K562 (cell line): ENCODE measurements around the gene DESI1. TPM values are rescaled to one million over a fixed set of nuclear protein-coding genes. Genes with fewer than 3 reads are reported as not detected.

Experiments used
- ATAC-seq: fragments of 200-7000 bp; cut with Tn5 transposase; 3 replicates; pipeline ENCODE4 v1.9.1; 2020; ENCODE audit warnings: moderate library complexity
- BruUV-seq: library from RNA; stranded (reverse); fragments of 400-500 nt; replicated peaks from 2 replicates; lab custom pipeline; 2021; lab: Mats Ljungman, UMichigan
- CTCF ChIA-PET: fragments of 300-600 bp; formaldehyde crosslinking; extraction: SDS; loops from one replicate; lab custom pipeline; 2021; ENCODE audit warnings: low intra/inter-chr PET ratio; lab: Yijun Ruan, JAX
- POLR2A ChIA-PET: fragments of 300-600, 350-650 bp; sonication (Branson Sonifier 250); formaldehyde crosslinking; extraction: SDS; loops from one replicate; lab custom pipeline; 2021; ENCODE audit warnings: antibody characterized with exemption, inconsistent platforms; lab: Yijun Ruan, JAX
- DNase-seq, 4 experiments: peaks; one replicate each; pipeline versions ENCODE4 v3.0.0 to v3.0.0-alpha.2; 2011 to 2018; ENCODE audit warnings: low spot score in 3 of 4, mixed read lengths in 3 of 4; ENCODE audit errors: extremely low read depth in 1 of 4
- FAIRE-seq: peaks from 2 replicates; lab custom pipeline; 2011; peaks lifted over from hg19 to GRCh38; lab: Jason Lieb, UNC
- H2AFZ ChIP-seq: 2 replicates; pipeline ENCODE4 v1.6.0; 2011; ENCODE audit warnings: low read depth, low read length, control low read depth, inconsistent platforms
- H3K27ac ChIP-seq: fragments of 200-600 bp; 3 replicates; pipeline ENCODE4 v1.8.0; 2011; ENCODE audit warnings: low read depth, mild to moderate bottlenecking, control low read depth, inconsistent platforms, low read length, moderate library complexity, mixed read lengths; ENCODE audit errors: extremely low read depth
- H3K27me3 ChIP-seq, 2 experiments: fragments of 300-600 bp in 1 of 2; 2 replicates in 1 of 2; 3 replicates in 1 of 2; pipeline versions ENCODE4 v1.6.0 to v1.8.0; 2011; ENCODE audit warnings: inconsistent platforms in 2 of 2, low read length in 2 of 2, mild to moderate bottlenecking in 1 of 2, mixed read lengths in 1 of 2, moderate library complexity in 1 of 2; ENCODE audit not compliant: control insufficient read depth in 2 of 2, insufficient read depth in 2 of 2
- H3K36me3 ChIP-seq: fragments of 300-600 bp; 3 replicates; pipeline ENCODE4 v1.8.0; 2011; ENCODE audit warnings: mild to moderate bottlenecking, low read length, inconsistent platforms; ENCODE audit not compliant: control insufficient read depth, insufficient read depth
- H3K4me1 ChIP-seq, 2 experiments: fragments of 200-600 bp in 1 of 2; replicated peaks in 1 of 2; 2 replicates in 1 of 2; 3 replicates in 1 of 2; pipeline versions ENCODE4 v1.5.1 to v1.8.0; 2011; ENCODE audit warnings: inconsistent platforms in 2 of 2, low read length in 2 of 2, mild to moderate bottlenecking in 1 of 2, mixed read lengths in 1 of 2, moderate library complexity in 1 of 2; ENCODE audit not compliant: control insufficient read depth in 2 of 2, insufficient read depth in 2 of 2
- H3K4me2 ChIP-seq: 2 replicates; pipeline ENCODE4 v1.6.1; 2011; ENCODE audit warnings: low read length, control low read depth, inconsistent platforms, mixed read lengths; ENCODE audit not compliant: insufficient read depth
- H3K4me3 ChIP-seq: fragments of 200-600 bp; sonication (generic), shearing (Covaris generic); 2 replicates; pipeline ENCODE4 v1.5.1; 2016; ENCODE audit warnings: control low read depth, inconsistent platforms
- H3K79me2 ChIP-seq: fragments of 200-600 bp; 3 replicates; pipeline ENCODE4 v1.8.0; 2011; ENCODE audit warnings: low read length, inconsistent platforms; ENCODE audit not compliant: control insufficient read depth, insufficient read depth
- H3K9ac ChIP-seq, 2 experiments: 2 replicates each; pipeline versions ENCODE4 v1.6.0 to v1.6.1; 2011; ENCODE audit warnings: low read depth in 2 of 2, low read length in 2 of 2, control low read depth in 1 of 2, inconsistent platforms in 1 of 2, mild to moderate bottlenecking in 1 of 2, mixed read lengths in 1 of 2; ENCODE audit not compliant: insufficient read depth in 1 of 2
- H3K9me1 ChIP-seq: one replicate; pipeline ENCODE4 v1.6.0; 2011; ENCODE audit warnings: inconsistent platforms, mild to moderate bottlenecking, low read length, moderate library complexity; ENCODE audit not compliant: control insufficient read depth, insufficient read depth
- H3K9me3 ChIP-seq: replicated peaks from 2 replicates; pipeline ENCODE4 v1.5.1; 2011; ENCODE audit warnings: low read depth, low read length, inconsistent platforms; ENCODE audit not compliant: control insufficient read depth, insufficient read depth
- H4K20me1 ChIP-seq: replicated peaks from 2 replicates; pipeline ENCODE4 v1.6.1; 2011; ENCODE audit warnings: low read length, inconsistent platforms, mixed read lengths; ENCODE audit not compliant: control insufficient read depth, insufficient read depth
- CBX3 ChIP-seq, 2 experiments: IDR thresholded peaks; 1 replicate in 1 of 2; 2 replicates in 1 of 2; pipeline ENCODE4 v1.6.1; 2012; ENCODE audit warnings: inconsistent platforms in 2 of 2, low read length in 2 of 2, borderline replicate concordance in 1 of 2, control low read depth in 1 of 2
- CHCHD3 ChIP-seq: fragments of 250-450 bp; sonication (Bioruptor Pico); IDR thresholded peaks from 2 replicates; pipeline ENCODE4 v2.1.2; 2022; ENCODE audit warnings: mild to moderate bottlenecking
- KAT2B ChIP-seq: IDR thresholded peaks from one replicate; pipeline ENCODE4 v1.6.1; 2012; ENCODE audit warnings: low read depth, mild to moderate bottlenecking, control low read depth, inconsistent platforms, low read length, moderate library complexity
- MXI1 ChIP-seq: IDR thresholded peaks from 2 replicates; pipeline ENCODE4 v1.6.1; 2011; ENCODE audit warnings: low read depth, mild to moderate bottlenecking, improper control_type of control experiment, low read length
- STAT5B ChIP-seq: fragments of 250-450 bp; sonication (Bioruptor Pico); IDR thresholded peaks from 2 replicates; pipeline ENCODE4 v1.8.0; 2021; ENCODE audit warnings: mild to moderate bottlenecking, inconsistent platforms
- ZNF507 ChIP-seq: conservative IDR thresholded peaks from 2 replicates; pipeline ENCODE4 v1.6.1; 2017; ENCODE audit warnings: missing genetic modification characterization, missing compliant biosample characterization
- ZNF655 ChIP-seq: fragments of 250-450 bp; sonication (Bioruptor Pico); IDR thresholded peaks from 2 replicates; pipeline ENCODE4 v1.5.0; 2021
- WGBS: fragments of 100-300 bp; shearing (Covaris generic); methylation state at CpG from one replicate; pipeline ENCODE4 v1.1.6; 2016; ENCODE audit warnings: low coverage, mixed read lengths; ENCODE audit not compliant: insufficient coverage; ENCODE audit errors: missing lambda C conversion rate; 5-methylcytosine and 5-hydroxymethylcytosine counted together
- in situ Hi-C: fragments of 300-500 bp; cut with MboI; formaldehyde crosslinking; loops from 4 replicates; pipeline ENCODE4 v1.15.0; 2018; ENCODE audit warnings: inconsistent platforms, mixed read lengths
- intact Hi-C: fragments of 100-400 bp; cut with micrococcal nuclease; formaldehyde crosslinking; loops from 2 replicates; pipeline ENCODE4 v1.14.2; 2022
- polyA plus RNA-seq, 8 experiments: library from polyadenylated mRNA; depleted of rRNA in 4 of 8; stranded (reverse) in 5 of 8; unstranded in 3 of 8; fragments of >200 nt; fragmentation: Nextera tagmentation in 2 of 8; fragmentation: Illumina TruSeq in 1 of 8; extraction: Ambion mirVana in 2 of 8; extraction: Trizol in 1 of 8; gene quantifications; 2 replicates each; pipeline versions ENCODE4 v1.2.1 to v1.2.3, GENCODE V29; 2011 to 2014; ENCODE audit warnings: inconsistent platforms in 1 of 8, missing spikeins in 1 of 8
- total RNA-seq, 7 experiments: library from RNA; depleted of rRNA in 6 of 7; stranded (reverse); fragments of >200 nt in 6 of 7; fragmentation: Illumina TruSeq in 2 of 7; extraction: Trizol in 2 of 7; gene quantifications; 2 replicates each; pipeline versions ENCODE4 v1.2.1 to v1.2.3, GENCODE V29; 2011 to 2021; ENCODE audit warnings: low replicate concordance in 1 of 7
- TF ChIP-seq, protein P1 (sequence below), 2 experiments: fragments of 450-650 bp; IDR thresholded peaks; 2 replicates each; pipeline ENCODE4 v1.6.1; 2016

The DESI1 gene
- total and polyA plus RNA-seq, 9 of the 15 experiments (the other 6 are each of a cell fraction or from before 2014, with no cell fraction given), result 7.2 to 45.9 (median 29.8) TPM

DNA sequence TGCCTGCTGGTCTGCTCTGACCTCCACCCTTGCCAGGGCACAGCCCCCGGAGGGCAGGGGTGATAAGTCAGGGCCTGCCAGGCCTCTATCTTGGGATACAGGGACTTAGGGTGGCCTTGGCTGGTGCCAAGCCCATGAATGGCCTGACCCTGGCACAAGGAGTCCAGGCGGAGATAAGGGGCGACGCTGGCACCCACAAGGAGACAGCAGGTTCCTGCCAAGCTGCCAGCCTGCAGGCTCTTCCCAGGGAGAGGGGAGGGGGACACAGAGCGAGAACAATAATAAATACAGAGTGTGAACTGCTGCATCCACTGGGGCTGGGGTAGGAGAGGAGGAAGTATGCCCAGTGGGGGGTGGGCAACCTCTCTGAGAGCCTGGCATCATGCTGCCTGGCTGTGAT, 59.1 kb downstream of the DESI1 start:
- BruUV-seq, result no TSS peak
- Histone ChIP-seq H3K9me3 (no peaks in the 10 kb centered on the region), H3K36me3 (no peaks in the 10 kb centered on the region), H3K4me1 (peaks cover 20 to 57% of the 10 kb centered on the region in 2 experiments; a peak in 4 of 5 replicates), H3K79me2 (no peaks in the 10 kb centered on the region), H3K27me3 (no peaks in the 10 kb centered on the region), H3K4me2 (no peak overlapping the region), H2AFZ (no peak overlapping the region), H3K27ac (no peak overlapping the region), H3K9me1 (no peaks in the 10 kb centered on the region), H3K4me3 (no peak overlapping the region), H4K20me1 (no peaks in the 10 kb centered on the region), H3K9ac (peak overlapping the region in 1 of 2 experiments; percentile 64; a peak in 1 of 4 replicates)
- POLR2A ChIA-PET, result no interaction called here
- in situ Hi-C loops, result no loop called here
- intact Hi-C loops, result no loop called here
- FAIRE-seq (no peak), DNase-seq (no peak), ATAC-seq (no peak)
- 43% methylated on average over 4 of the region's 5 CpGs for WGBS
- CTCF ChIA-PET, result no interaction called here
- TF ChIP-seq MXI1 (no peak), CHCHD3 (CRISPR knock-in tag) (no peak), CBX3 (IDR thresholded peaks at IDR 0.05; ENCODE audit: borderline replicate concordance in 1 of 2, low read length in 2 of 2) (no peak), STAT5B (CRISPR knock-in tag) (no peak), ZNF507 (no peak), ZNF655 (CRISPR knock-in tag) (no peak), KAT2B (no peak)
- TF ChIP-seq, protein P1, sequence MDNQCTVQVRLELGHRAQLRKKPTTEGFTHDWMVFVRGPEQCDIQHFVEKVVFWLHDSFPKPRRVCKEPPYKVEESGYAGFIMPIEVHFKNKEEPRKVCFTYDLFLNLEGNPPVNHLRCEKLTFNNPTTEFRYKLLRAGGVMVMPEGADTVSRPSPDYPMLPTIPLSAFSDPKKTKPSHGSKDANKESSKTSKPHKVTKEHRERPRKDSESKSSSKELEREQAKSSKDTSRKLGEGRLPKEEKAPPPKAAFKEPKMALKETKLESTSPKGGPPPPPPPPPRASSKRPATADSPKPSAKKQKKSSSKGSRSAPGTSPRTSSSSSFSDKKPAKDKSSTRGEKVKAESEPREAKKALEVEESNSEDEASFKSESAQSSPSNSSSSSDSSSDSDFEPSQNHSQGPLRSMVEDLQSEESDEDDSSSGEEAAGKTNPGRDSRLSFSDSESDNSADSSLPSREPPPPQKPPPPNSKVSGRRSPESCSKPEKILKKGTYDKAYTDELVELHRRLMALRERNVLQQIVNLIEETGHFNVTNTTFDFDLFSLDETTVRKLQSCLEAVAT (IDR thresholded peaks at IDR 0.05), result no peak
